Heart right ventricle (tissue), 16 donors: ENCODE measurements around the gene PFKP. TPM values are rescaled to one million over a fixed set of nuclear protein-coding genes. Genes with fewer than 3 reads are reported as not detected.

Source experiments
- ATAC-seq, 8 donors: fragments of 200-7000 bp; cut with Tn5 transposase; one replicate each; pipeline ENCODE4 v1.9.1; 2020; ENCODE audit warnings: mild to moderate bottlenecking in 8 of 8, moderate library complexity in 8 of 8, moderate number of reproducible peaks in 1 of 8
- DNase-seq, 2 donors: peaks; one replicate each; pipeline ENCODE4 v3.0.0-alpha.2; 2020
- H3K27ac ChIP-seq, 10 donors: fragments of 200-600 bp; sonication (generic) in 2 of 10; one replicate each; pipeline versions ENCODE4 v1.5.0 to v1.8.0; 2020 to 2022; ENCODE audit warnings: mild to moderate bottlenecking in 3 of 10
- H3K27me3 ChIP-seq, 7 donors: fragments of 200-600 bp; one replicate each; pipeline ENCODE4 v1.8.0; 2021 to 2022; ENCODE audit warnings: mild to moderate bottlenecking in 2 of 7
- H3K36me3 ChIP-seq, 9 donors: fragments of 200-600 bp; sonication (generic) in 1 of 9; one replicate each; pipeline versions ENCODE4 v1.5.0 to v1.8.0; 2020 to 2022; ENCODE audit warnings: mild to moderate bottlenecking in 2 of 9
- H3K4me1 ChIP-seq, 9 donors: fragments of 200-600 bp; sonication (generic) in 1 of 9; one replicate each; pipeline versions ENCODE4 v1.5.0 to v1.8.0; 2020 to 2022; ENCODE audit warnings: mild to moderate bottlenecking in 4 of 9
- H3K4me3 ChIP-seq, 10 donors: fragments of 200-600 bp; sonication (generic) in 2 of 10; one replicate each; pipeline versions ENCODE4 v1.5.0 to v1.8.0; 2020 to 2022; ENCODE audit warnings: mild to moderate bottlenecking in 7 of 10, moderate library complexity in 2 of 10
- H3K9me3 ChIP-seq, 11 donors: fragments of 200-600 bp in 10 of 11; sonication (generic) in 2 of 11; one replicate each; pipeline versions ENCODE4 v1.5.0 to v1.8.0; 2013 to 2022; ENCODE audit warnings: mild to moderate bottlenecking in 2 of 11, control low read depth in 1 of 11, moderate library complexity in 1 of 11
- WGBS, 2 donors: extraction: QIAGEN DNeasy Blood & Tissue Kit; methylation state at CpG; one replicate each; pipeline ENCODE4 v1.1.7; 2013; ENCODE audit warnings: inconsistent platforms in 1 of 2; 5-methylcytosine and 5-hydroxymethylcytosine counted together
- intact Hi-C, 10 donors: fragments of 100-400 bp; cut with DNase I; formaldehyde crosslinking; loops; one replicate each; pipeline versions ENCODE4 v1.11.1 to v1.14.2; 2022
- polyA plus RNA-seq, 2 donors: library from polyadenylated mRNA; stranded (reverse); fragments of 200-250 nt; gene quantifications; one replicate each; pipeline ENCODE4 v1.2.3, GENCODE V29; 2013
- total RNA-seq, 10 donors: library from RNA; stranded (reverse); fragmentation: NEBNext Ultra II Directional in 3 of 10; extraction: Animal tissue kit (Norgen Biotek cat#: 25700) in 3 of 10; gene quantifications; one replicate each; pipeline versions ENCODE4 v1.2.1 to v1.2.4, GENCODE V29; 2021 to 2023
- TF ChIP-seq, protein P1 (sequence below), 9 donors: fragments of 200-600 bp; sonication (generic) in 2 of 9; IDR thresholded peaks; one replicate each; pipeline versions ENCODE4 v1.5.0 to v1.8.0; 2021 to 2022; ENCODE audit warnings: antibody characterized with exemption in 9 of 9, mild to moderate bottlenecking in 5 of 9, moderate library complexity in 1 of 9
- donor health status: Arrhythmogenic right ventricular cardiomyopathy.
- donor health status: ischemic (EF 13 %, LVEDD 7.1; RV severe dilation, severe dysfunction).
- donor health status: healthy with polysubstance abuse.
- donor health status: DM: no; HTN: yes; CAD: no.
- donor health status: DM: no; HTN: no; CAD: no.
- donor health status: ischemic (EF 25% LVEDD 6.9; RV normal size, moderate dysfunction).
- donor health status: ischemic (EF 25% LVEDD 5.7; RV mildly dilated, moderate dysfunction).
- donor health status: healthy.
- donor health status: DM: yes; HTN: yes; CAD: no.
- donor health status: Ischemic cardiomyopathy.
- donor health status: ischemic (EF 35%, LVEDD 5.7; RV mildly dilated, moderate dysfunction).
- donor health status: nonischemic (EF 11% LVEDD 7.7; RV severe dilation, severe dysfunction).
- donor health status: DM: yes; HTN: yes; CAD: no.
- donor health status: PGD.
- donor health status: ischemic (EF 29% LVEDD 5.4; RV normal size, mild dysfunction).
- donor health status: nonischemic (EF 23%, LVEDD 6.1; RV moderate dilation, normal function).

PFKP gene
- total and polyA plus RNA-seq, 12 donors, result 68.3 to 316 (median 220) TPM

DNA sequence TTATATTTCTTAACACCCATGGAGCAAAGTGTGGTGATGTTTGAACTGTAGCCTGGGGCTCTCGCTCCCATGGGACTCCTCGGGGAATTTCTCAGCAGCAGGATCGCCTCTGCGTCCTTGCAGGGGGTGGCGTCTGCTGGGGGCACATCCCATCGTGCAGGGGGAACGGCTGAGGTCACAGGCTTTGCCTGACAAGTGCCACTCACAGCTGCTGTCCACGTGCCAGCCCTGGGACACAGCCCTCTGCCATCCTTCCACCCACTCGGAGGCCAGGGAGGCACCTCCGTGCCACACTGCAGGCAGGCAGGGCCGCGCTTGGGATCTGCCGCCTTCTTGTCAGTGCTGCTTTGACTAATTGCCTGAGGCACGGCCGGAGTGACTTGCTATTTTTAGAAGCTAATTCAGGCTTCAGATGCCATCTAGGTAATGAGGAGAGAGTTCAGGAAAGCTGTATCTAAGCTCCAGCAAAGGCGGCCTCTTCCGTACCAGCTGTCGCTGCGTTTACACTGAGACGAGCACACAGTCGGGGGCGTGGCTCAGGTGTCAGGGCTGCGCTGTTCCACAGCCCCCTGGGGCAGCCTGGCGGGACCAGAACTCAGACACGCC, 59.5 kb downstream of the PFKP start:
- H3K4me1 ChIP-seq, result peaks cover 0 to 41% (median 28%) of the 10 kb centered on the region in 9 donors
- H3K9me3 ChIP-seq, result peaks cover 0 to 4% (median 0%) of the 10 kb centered on the region in 11 donors
- no peak overlapping the region for H3K4me3 ChIP-seq
- DNase-seq (peak in 1 of 2 donors; percentile 44), ATAC-seq (peak; percentile 29 to 74 (median 60))
- H3K36me3 ChIP-seq, result peaks cover 0 to 74% (median 29%) of the 10 kb centered on the region in 9 donors
- peak overlapping the region in 8 of 10 donors; percentile 24 to 74 (median 58) for H3K27ac ChIP-seq
- intact Hi-C loops, result no loop called here
- TF ChIP-seq, protein P1, sequence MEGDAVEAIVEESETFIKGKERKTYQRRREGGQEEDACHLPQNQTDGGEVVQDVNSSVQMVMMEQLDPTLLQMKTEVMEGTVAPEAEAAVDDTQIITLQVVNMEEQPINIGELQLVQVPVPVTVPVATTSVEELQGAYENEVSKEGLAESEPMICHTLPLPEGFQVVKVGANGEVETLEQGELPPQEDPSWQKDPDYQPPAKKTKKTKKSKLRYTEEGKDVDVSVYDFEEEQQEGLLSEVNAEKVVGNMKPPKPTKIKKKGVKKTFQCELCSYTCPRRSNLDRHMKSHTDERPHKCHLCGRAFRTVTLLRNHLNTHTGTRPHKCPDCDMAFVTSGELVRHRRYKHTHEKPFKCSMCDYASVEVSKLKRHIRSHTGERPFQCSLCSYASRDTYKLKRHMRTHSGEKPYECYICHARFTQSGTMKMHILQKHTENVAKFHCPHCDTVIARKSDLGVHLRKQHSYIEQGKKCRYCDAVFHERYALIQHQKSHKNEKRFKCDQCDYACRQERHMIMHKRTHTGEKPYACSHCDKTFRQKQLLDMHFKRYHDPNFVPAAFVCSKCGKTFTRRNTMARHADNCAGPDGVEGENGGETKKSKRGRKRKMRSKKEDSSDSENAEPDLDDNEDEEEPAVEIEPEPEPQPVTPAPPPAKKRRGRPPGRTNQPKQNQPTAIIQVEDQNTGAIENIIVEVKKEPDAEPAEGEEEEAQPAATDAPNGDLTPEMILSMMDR (IDR thresholded peaks at IDR 0.05), result no peak
- no peaks in the 10 kb centered on the region for H3K27me3 ChIP-seq
- WGBS, 2 donors, result 40 to 41% methylated on average over 25 of the region's 25 CpGs

DNA sequence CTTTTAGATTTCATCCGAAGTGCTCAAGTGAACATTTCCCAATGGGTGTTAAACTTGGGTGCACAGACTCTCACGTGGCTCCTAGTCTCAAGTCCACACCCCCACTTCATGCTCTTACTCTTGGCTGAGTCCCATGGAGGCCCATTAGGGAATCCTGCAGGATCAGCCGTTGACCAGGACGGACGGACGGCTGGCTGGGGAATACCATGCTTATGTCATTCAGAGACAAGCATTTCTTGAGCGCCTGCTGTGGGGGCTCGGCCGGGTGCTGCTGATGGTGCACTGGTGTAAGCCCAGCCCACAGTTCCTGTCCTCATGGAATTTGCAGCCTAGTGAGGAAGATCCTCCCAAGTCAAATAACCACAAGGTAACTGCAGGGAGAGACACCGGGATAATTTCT, 60.6 kb downstream of the PFKP start:
- Histone ChIP-seq H3K4me1 (peaks cover 0 to 41% (median 28%) of the 10 kb centered on the region in 9 donors), H3K27me3 (no peaks in the 10 kb centered on the region), H3K4me3 (no peak overlapping the region), H3K27ac (peak overlapping the region in 1 of 10 donors; percentile 70), H3K9me3 (peaks cover 0 to 4% (median 0%) of the 10 kb centered on the region in 11 donors), H3K36me3 (peaks cover 0 to 74% (median 29%) of the 10 kb centered on the region in 9 donors)
- TF ChIP-seq, protein P1 (IDR thresholded peaks at IDR 0.05), result no peak
- ATAC-seq, result no peak
- intact Hi-C loops, result no loop called here
- DNase-seq, result no peak
- WGBS, 2 donors, result 53 to 61% methylated on average over 10 of the region's 10 CpGs

DNA sequence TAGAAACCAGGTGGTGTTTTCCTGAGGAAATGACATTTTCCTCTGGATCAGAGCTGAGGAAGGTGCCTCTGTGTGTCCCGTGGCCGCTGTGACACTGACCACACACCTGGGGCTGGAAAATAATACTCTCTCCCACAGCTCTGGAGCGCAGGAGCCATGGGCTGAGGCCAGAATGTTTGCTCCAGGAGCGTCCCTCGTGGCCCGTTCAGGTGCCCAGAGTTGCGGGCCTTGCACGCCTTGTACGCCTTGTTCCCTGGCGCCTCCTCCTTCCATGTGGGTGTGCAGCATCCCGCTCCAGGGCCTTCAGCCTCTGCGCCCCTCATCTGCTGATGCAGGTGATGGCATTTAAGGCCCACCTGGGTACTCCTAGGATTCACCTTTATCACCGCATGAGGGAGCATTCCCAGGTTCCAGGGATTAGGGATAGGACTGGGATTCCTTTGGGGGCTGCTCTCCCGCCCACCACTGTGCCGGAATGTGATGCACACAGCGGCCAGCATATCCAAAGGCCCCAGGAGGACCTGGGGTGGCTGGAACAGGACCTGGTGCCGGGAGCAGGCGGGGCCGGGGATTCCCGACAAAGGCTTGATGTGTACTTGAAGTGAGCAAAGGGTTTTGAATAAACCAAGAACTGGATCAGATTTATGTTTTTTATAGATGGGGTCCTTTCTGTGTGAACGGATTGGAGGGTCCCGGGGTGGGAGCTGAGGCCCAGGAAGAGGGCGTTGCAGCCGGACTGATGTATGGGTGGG, 61.2 kb downstream of the PFKP start:
- no peak overlapping the region for H3K27ac ChIP-seq
- WGBS, 2 donors, result 92 to 95% methylated on average over 24 of the region's 24 CpGs
- H3K36me3 ChIP-seq, result peaks cover 0 to 74% (median 33%) of the 10 kb centered on the region in 9 donors
- H3K4me1 ChIP-seq, result peaks cover 0 to 37% (median 25%) of the 10 kb centered on the region in 9 donors
- no peak for DNase-seq
- H3K4me3 ChIP-seq, result no peak overlapping the region
- TF ChIP-seq, protein P1 (IDR thresholded peaks at IDR 0.05), result no peak
- intact Hi-C loops, result no loop called here
- ATAC-seq, result no peak
- H3K9me3 ChIP-seq, result peaks cover 0 to 4% (median 0%) of the 10 kb centered on the region in 11 donors
- H3K27me3 ChIP-seq, result no peaks in the 10 kb centered on the region

DNA sequence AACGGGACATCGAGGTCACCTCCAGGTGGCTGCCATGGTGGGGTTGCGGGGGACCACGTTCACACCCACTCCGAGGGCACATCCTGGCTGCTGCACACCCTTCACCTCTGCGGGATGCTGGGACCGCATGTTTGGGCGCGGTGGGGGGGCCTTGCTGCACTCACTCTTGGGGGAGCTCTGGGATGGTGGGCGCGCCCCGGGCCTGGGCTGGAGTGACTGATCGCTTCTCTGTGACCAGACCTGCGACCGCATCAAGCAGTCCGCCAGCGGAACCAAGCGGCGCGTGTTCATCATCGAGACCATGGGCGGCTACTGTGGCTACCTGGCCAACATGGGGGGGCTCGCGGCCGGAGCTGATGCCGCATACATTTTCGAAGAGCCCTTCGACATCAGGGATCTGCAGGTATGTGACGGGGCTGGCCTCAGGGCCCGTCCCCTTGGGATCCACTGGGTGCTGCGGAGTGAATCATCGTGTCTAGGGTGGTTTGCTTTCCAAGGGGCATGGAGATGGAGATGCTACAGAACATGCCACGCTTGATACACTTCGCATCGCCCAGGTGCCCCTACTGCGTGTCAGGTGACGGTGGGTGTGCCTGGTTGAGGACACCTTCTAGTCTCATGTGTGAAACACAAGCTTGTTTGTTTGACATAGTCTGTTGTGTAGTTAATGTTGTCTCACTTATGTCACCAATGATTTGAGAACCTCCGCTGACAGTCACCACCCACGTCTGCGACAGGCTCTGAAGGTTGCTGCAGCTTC, 62.4 kb downstream of the PFKP start:
- H3K9me3 ChIP-seq, result peaks cover 0 to 4% (median 0%) of the 10 kb centered on the region in 11 donors
- peaks cover 0 to 74% (median 44%) of the 10 kb centered on the region in 9 donors for H3K36me3 ChIP-seq
- H3K27me3 ChIP-seq, result no peaks in the 10 kb centered on the region
- H3K4me1 ChIP-seq, result peaks cover 0 to 37% (median 21%) of the 10 kb centered on the region in 9 donors
- no peak overlapping the region for H3K4me3 ChIP-seq
- no peak for ATAC-seq
- 97 to 98% methylated on average over 40 of the region's 40 CpGs for WGBS, 2 donors
- DNase-seq, result no peak
- intact Hi-C loops, result loop anchor here in 1 of 10 donors (10.0 kb wide), 1 partner anchor 65 kb away; the partner anchor contains the start of gene PFKP
- H3K27ac ChIP-seq, result no peak overlapping the region
- TF ChIP-seq, protein P1 (IDR thresholded peaks at IDR 0.05), result no peak
